ENCODE results near the gene GPAM.
A peak's percentile ranks its signal among the peaks of the same experiment; 100 is the strongest.
"Not testable (repeated sequence)": the region's sequence is repeated elsewhere in the genome, so short reads cannot be mapped to it uniquely, and the experiment has no call there.

GPAM gene

DNA sequence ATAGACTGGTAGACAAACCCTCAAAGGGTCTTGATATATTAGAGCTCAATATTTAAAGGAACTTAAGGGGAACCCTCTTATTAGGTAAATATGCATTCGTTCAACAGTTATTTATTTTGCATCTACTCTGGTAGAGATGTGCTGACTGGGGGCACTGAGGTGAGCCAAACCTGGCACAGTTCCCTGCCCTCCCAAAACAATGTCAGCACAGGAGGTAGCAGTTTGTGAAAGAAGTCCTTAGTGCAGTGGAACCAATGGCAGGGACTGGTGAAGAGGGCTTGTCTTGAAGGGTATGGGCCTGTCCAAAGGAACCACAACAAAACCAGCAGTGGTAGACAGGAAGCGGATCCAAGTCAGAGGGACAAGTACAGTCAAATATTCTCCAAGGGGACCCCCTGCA lies 32.6 kb upstream of the GPAM start:
- no peak for DNase-seq

DNA sequence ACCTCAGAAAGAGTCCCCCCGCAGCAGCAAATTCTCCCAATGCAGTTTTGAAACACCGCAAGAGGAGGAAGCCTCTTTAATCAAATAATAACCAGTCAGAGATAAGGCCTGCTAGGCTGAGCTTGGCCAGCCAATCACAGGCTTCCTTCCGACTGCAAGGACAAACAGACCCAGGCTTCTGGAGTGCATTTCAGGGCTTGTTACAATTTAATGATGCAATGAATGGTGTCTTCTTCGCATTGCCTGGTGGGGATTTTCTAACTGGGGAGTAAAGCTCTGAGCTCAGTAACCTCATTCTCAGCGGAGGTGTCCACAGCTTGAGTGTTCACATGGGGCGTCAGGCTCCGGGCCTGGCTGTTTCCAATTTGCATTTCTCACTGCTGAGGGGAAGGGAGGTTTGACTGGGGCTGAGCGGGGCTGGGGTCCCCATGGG lies 31.8 kb upstream of the GPAM start:
- no peak for DNase-seq

DNA sequence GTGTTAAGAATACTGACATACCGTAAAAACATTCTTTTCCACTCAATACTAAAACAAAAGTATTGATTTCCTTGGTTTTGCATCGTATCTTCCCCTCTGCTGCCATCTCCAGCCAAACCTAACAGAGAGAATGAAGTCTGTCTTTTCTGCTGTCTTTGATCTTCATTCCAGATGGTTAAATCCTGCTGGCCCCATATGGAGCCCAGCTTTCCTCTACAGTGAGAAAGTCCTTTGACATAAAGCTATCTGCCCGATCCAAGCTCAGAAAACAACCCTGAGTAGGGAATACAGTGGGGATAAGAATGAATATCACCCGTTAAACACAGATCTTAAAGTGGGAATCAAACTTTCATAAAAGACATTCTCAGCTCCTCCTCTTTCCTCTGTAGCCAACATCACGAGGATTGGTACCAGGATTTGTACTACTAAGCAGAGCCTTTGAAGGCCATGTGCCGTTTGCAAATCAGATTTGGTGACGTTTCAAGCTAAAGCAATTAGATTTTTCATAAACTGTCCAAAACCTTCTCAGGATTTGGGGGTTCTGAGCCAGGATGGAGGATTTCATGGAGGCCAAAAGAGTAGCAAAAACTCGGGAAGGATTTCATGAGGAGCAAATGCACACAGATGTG lies 30.8 kb upstream of the GPAM start:
- no peak for DNase-seq

DNA sequence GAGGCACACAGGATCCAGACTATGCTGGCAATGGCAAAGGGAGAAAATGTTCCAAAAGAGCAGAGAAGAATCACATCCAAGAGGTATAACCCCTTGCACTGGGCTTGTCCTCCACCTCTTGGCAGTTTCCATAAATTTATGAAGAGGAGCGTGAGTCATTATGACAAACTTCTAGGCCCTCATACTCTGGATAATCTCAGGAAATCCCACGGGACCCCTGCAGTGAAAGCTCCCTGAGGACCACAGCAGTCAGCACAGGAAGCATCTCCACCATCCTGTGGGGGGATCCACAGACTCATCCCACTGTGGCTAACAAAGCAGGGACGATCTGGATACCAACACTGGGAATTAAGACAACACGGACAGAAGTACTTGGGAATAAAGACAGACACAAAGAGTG lies 30.3 kb upstream of the GPAM start:
- DNase-seq: no peak

DNA sequence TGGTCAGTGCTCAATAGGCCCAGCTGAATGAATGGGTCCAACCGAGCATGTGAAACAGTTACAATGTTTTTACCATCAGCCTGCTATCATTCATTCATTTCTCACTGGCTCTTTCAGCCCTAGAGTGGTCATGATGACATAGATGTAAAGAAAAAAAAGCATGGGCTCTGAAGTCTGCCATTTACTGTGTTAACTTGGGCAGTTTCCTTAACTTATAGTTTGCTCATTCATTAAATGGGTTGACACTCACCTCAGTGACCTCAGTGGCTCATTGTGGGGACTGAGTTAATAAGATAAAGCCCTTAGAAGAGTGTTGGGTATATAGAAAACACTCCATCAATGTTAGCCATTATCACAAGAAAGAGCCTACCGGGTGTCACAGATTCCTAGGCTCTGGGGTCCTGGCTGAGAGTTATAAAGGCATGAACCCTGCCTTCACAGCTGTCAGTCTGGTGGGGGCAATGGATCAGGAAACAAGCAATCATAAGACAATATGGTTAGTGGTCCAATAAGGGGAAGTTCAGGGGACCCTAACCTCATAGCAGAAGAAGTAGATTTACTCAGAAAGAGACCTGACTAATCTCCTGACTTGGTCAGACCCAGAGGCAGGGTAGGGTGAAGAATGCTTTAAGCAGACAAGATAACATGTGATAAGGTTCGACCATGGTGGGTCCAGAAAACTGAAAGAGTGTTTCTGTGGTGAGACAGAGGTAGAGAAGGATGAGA lies 29.7 kb upstream of the GPAM start:
- DNase-seq: no peak

DNA sequence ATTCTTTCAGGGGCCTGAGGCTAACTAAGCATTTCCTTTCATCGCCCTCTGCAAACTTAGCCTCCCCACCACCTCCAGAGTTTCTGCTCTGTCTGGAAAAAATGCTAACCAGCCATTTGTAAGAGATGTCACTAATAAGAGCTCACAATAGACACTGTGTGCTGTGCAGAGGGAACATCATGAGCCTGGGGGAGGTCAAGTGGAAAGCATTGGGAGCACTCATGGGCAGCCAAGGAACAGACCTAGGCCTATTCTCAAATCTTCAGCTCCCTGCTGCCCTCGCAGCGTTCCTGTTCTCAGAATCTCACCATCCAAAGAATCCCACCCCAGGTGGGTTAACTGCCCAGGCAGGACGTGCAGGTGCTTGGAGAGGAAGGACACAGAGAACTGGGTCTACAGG lies 27.1 kb upstream of the GPAM start:
- no peak for DNase-seq

DNA sequence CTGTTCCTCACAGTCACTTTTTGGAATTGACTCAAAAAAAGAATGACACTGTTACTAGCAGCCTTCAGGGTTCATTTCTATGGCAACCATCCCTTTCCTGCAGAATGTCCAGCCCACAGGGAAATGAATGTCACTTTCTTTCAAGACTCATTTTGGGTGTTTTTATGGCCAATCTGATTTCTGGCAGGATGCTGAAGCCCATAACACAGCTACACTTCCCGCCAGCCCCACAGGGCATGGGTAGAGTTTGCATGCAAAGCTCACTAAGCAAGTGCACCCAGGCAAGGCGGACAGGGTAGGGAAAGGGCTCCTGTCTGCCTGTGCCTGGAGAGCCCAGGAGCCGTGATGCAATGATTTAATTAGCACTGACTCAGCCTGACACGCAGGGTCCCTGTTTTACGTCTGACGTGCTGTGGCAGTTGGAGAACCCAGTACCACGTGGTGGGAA lies 26.1 kb upstream of the GPAM start:
- DNase-seq: no peak

DNA sequence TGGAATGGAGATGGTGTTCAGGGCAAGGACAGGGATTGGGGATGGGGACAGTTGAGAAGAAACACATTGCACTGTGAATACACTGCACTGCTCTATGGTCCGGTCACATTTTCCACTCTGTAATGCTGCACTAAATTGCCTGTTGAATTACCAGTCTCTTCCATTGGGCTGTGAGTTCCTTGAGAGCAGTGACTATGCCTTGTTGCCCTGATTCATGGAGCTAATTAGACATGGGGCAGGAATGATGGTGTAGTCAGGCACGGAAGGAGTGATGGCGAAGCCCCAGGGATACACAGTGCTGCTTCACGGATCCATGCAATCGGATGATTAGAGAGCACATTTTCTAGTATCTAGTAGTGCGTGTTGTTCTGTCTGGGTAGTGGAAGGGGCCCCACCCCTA lies 25.4 kb upstream of the GPAM start:
- no peak for DNase-seq

DNA sequence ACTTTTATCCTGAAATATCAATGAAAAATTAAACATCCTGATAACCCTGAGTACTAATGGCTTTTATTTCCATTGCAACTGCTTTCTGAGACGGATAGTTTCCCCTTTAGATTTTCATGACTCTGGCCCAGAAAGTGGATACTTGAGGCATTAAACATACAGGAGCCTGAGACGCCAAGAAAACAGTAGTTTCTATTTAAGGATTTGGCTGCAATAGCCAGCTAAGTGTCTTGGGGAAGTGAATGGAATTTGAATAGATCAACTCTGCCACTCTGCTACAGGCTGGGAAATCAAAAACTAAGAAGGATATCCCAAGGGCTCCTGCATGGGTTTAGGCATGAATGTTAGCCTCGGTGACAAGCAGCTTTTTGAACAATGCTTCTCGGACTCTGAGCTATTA lies 24.7 kb upstream of the GPAM start:
- no peak for DNase-seq

DNA sequence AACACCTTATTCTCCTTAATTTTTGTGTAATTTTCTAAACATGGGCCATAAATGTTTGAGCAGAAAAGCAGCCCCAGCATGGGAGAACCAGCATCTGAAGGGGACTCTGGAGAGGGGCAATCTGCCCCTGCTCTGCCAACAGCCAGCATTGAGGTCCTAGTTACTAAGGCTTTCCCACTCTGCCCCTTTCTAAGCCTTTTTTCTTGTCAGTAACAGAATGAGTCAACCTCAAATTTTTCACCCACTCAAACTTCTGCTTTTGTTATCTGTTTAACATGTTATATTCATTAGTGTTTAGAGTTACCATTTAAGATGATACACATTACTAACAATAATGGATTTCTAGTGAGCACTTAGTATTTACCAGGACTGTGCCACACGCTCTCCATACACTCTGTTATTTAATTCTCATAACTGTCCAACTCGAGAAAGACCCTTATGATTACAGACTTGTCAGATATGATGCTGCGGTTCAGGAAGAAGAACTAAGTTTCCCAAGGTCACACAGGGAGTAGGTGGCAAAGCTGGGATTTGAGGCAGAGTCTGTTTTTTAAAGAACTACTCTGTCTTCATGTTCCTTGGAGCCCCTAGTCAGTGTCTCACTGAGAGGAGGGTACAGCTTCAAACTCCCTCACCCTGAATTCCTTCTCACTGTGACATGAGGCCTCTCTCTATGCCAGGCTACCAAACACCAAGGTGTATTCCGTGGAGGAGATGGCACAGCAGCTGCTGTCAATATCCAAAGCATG lies 19.9 kb upstream of the GPAM start:
- DNase-seq: no peak

DNA sequence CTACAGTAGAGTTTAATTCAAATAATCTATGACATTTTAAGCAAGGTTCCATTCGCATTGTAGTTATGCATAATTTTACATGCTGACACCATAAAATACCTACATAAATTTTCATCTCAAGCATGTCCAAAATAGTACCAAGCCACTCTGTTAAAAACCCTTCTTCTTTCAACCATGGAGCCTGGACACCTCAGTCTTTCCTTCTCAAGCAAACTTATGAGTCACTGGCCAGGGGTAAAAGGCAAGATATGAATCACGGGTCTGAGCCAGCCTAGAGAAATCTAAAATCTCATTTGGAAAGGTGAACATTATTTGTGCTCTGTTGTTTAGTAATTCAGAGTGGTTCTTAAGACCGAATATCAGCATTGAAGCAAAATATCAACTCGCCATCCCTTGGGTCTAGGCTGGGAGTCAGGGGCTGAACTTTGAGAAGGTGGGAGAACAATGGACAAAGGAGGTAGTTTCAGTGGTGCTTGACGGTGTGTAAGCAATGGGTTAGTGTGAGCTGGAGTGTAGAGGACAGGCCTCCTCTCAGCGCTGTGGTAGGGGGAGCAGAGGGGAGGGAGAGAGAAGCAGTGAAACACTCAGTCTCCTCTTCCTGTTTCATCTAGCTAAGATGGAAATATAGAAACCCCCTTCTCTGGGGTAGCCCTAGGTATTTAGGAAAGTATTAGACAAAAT lies 19.1 kb upstream of the GPAM start:
- DNase-seq: no peak

DNA sequence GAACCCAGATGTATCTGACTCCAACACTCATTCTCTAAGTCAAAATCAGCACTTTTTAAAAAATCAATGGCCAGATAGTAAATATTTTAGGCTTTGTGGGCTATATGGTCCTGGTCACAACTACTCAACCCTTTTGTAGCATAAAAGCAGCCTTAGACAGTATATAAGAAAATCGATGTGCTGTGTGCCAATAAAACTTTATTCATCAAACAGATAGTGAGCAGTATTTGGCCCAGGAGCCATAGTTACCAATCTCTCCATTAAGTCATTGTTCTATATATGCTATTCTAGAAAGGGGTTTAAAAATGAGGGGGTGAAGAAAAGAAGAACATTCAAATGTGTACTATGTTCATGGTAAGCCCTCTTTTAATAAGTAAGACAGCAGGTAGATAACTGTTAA lies 18.5 kb upstream of the GPAM start:
- DNase-seq: no peak

DNA sequence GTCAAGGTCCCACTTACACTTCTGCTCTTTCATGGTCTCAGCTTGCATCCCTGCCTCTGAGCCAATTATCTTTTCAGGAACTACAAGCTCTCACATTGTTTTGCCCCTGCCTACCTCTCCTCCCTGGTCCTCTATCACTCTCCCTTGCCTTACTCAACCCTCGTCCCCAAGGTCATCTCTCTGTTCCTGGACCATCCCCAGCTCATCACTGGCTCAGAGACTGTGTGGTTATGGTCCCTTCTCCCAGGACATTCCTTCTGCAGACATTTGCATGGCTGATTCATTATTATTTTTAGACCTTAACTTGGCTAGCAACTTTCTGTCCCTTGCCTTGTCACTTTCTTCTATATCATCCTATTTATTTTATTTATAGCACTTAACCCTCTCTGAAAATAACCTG lies 17.8 kb upstream of the GPAM start:
- no peak for DNase-seq

DNA sequence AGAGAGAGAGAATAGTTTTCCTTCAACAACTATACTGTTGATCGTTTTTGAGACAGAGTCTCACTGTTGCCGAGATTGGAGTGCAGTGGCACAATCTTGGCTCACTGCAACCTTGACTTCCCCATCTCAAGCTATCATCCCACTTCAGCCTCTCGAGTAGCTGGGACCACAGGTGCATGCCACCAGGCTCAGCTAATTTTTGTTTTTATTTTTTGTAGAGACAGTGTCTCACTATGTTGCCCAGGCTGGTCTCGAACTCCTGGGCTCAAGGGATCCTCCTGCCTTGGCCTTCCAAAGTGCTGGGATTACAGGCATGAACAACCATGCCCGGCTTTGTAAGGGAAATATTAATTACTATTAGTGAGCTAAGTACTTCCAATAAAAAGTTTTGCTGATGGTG lies 16.7 kb upstream of the GPAM start:
- DNase-seq: not testable (repeated sequence)

DNA sequence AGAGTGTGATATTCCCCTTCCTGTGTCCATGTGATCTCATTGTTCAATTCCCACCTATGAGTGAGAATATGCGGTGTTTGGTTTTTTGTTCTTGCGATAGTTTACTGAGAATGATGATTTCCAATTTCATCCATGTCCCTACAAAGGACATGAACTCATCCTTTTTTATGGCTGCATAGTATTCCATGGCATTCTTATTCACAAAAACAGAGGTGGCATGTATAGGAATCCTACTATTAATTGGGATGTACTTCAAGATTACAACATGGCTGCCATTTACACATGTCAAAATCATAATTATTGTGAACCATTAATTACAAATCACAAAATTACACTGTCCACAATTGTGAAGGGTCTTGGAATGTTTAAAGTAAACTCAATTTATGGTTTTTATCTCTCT lies 14.1 kb upstream of the GPAM start:
- not testable (repeated sequence) for DNase-seq

DNA sequence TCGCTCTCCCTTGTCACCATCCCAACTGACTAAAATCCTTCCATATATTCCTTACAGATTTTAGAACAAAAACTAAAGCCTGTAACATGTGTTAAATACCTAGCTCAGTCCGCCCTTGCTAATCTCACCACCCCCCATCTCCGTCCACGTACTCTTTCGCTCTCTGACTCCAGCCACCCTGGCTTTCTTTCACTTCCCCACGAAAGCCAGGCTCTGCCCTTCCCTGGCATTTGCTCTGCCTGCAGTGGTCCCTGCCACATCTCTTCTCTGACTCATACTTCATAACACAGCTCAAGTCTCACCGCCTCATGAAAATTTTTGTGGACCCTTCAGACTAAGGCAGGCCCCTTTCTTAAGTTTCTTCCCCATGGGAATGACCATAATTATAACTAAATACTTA lies 11.7 kb upstream of the GPAM start:
- DNase-seq: no peak

DNA sequence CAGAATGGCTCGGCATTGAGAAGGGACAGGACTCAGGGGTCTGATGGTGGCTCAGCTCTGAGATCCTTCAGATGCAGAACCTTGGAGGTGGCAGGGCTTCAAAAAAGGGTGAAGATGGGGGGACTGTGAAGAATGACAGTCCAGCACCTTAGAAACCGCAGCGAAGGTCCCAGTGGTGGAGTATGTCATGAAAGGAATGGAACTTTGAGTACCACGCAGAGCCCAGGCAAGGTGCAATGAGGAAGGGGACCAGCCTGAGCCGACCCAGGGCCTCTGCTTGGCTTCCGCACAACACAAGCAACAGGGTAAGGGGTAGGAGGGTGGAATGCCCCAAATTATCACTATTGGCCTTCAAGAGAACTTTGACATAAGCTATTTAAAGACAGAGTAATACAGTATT lies 8.2 kb upstream of the GPAM start:
- DNase-seq: no peak

DNA sequence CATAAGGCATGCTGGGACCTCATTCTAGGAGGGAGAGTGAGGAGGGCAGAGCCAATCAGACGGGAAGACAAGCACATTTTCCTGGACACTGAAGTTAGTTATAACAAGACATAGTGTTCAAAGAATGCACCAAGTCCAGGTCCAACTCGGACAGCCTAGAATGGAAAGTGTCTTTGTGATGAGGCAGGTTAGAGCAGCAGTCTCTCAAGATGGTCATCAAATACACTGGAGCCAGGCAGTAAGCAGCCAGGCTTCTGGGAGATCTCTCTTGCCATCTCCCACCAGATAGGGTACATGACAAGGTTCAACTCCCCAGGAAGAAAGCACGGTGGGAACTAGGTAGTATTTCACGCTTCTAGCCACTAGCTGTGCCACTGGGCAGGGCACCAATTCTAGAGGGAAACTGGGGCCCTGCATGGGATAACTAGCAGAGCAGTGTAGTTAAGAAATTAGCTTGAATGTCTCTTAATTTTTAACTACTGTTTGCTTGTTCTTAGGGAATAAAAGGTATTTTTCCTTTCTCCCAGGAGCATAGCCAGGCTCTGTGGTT lies 7.6 kb upstream of the GPAM start:
- no peak for DNase-seq

DNA sequence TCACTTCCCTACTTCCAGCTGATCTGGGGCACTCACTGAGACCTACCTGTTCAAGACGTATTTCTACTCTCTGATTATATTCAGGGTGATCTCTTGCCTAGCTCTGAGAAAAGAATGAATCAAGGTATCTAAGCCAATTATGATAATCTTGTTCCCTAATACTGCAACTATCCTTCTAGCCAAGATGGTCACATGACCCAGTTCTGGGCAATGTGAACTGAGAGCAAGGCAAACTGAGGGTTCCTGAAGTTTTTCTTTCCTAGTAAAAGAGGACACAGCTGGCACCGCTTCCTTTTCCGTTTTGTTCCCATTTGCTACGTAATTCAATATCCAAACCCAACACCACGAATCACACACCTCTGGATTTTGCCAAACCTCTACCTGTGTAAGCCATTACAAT lies 5.9 kb upstream of the GPAM start:
- DNase-seq: no peak

DNA sequence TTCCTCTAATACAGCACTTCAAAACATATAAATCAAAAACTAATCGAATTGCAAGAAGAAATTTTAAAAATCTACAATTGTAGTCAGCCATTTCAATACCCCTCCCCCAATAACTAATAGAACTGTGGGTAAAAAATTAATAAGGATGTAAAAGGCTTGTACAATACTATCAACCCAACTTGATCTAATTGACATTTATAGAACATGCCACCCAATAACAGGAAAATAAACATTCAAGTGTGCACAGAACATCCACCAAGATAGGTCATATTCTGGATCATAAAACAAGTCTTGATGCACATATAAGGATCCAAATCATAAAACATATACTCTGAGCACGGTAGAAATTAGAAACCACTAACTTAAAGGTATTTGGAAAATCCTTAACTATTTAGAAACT lies 4.0 kb upstream of the GPAM start:
- no peak for DNase-seq

DNA sequence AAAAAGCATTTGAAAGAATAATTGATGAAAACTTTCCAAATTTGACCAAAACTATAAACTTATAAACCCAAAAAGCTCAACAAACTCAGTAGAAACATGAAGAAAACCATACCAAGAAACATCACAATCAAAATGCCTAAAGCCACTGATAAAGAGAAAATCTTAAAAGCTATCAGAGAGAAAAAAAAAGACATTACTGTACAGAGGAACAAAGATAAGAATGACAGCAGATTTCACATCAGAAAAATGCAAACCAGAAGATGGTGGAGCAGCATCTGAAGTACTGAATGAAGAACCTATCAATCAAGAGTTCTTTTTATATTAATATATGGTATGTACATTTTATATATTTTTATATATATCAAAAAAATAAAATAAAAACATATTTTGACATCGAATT lies 2.4 kb upstream of the GPAM start:
- peak; percentile 14 for DNase-seq

DNA sequence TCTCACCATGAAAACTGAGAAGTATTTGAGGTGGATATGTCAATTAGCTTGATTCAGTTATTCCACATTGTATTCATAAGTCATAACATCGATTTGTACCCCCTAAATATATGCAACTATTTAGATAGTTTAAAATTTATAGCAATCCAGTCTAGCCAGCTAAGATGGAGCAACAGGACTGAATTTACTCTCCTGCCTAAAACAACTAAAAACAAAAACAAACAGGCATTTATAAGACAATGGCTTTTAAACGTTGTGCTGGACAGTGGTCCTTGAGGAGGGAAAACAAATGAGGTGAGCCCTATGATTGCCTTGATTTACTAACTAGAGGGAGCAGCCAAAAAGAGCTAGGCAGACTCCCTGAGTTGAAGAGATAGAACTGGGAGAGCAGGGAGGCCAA lies 814 bp upstream of the GPAM start:
- DNase-seq: no peak

DNA sequence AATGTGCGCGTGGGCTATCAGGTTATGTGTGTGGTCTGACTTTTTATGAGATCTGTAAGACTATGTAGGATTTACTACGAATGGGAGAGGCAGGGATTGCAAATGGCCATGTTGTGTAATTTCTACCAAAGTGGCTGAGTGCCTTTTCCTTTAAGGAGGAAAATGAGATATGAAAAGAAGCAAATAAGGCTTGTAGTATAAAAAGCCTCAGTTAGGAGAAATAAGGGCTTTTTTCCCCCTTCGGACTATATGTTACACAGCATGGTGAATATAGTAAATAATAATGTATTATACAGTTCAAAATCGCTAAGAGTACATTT lies 447 bp upstream of the GPAM start:
- no peak for DNase-seq
